Stimulated activated effector memory CD8-positive, alpha-beta T cell treated with anti-CD3 and anti-CD28 coated beads, Interleukin-12 subunit alpha, Interleukin-12 subunit beta, amount 100 ng/mL, for 72 hours (primary cell): ENCODE measurements around the gene C5orf47.

Source experiments
- ATAC-seq: fragments of 150-1000 bp; cut with Tn5 transposase; 2 replicates; pipeline ENCODE4 v1.10.0; 2021
- DNase-seq, 2 donors: peaks; one replicate each; pipeline ENCODE4 v3.0.0; 2021 to 2022; ENCODE audit warnings: low spot score in 2 of 2
- H3K27ac Mint-ChIP-seq: one replicate; pipeline ENCODE4 v1.8.0; 2022; ENCODE audit warnings: mild to moderate bottlenecking, mixed read lengths
- H3K36me3 Mint-ChIP-seq: one replicate; pipeline ENCODE4 v1.8.0; 2022; ENCODE audit warnings: mild to moderate bottlenecking, mixed read lengths
- H3K4me1 Mint-ChIP-seq: one replicate; pipeline ENCODE4 v1.8.0; 2022; ENCODE audit warnings: mixed read lengths
- H3K4me3 Mint-ChIP-seq: one replicate; pipeline ENCODE4 v1.8.0; 2022; ENCODE audit warnings: mild to moderate bottlenecking, mixed read lengths
- H3K9me3 Mint-ChIP-seq: one replicate; pipeline ENCODE4 v1.8.0; 2022; ENCODE audit warnings: mixed read lengths

The C5orf47 gene

GRCh38 chr5:174047472-174048099, 58.6 kb downstream of the C5orf47 start:
- no peaks in the 10 kb centered on the region for H3K9me3 Mint-ChIP-seq
- no peaks in the 10 kb centered on the region for H3K4me1 Mint-ChIP-seq
- no peak overlapping the region for H3K27ac Mint-ChIP-seq
- H3K36me3 Mint-ChIP-seq = no peaks in the 10 kb centered on the region
- DNase-seq = no peak
- ATAC-seq = no peak
- no peak overlapping the region for H3K4me3 Mint-ChIP-seq

GRCh38 chr5:174052636-174053035, 63.7 kb downstream of the C5orf47 start:
- H3K9me3 Mint-ChIP-seq = no peaks in the 10 kb centered on the region
- H3K36me3 Mint-ChIP-seq = no peaks in the 10 kb centered on the region
- DNase-seq = no peak
- ATAC-seq = no peak
- no peaks in the 10 kb centered on the region for H3K4me1 Mint-ChIP-seq
- no peak overlapping the region for H3K27ac Mint-ChIP-seq
- no peak overlapping the region for H3K4me3 Mint-ChIP-seq

- H3K4me3 Mint-ChIP-seq = no peak overlapping the region
- DNase-seq = no peak
- no peak for ATAC-seq
Observed at GRCh38 chr5:174053905-174054304, 64.9 kb downstream of the C5orf47 start.

More at GRCh38 chr5:174053905-174054304, 64.9 kb downstream of the C5orf47 start:
- H3K27ac Mint-ChIP-seq = no peak overlapping the region
- no peaks in the 10 kb centered on the region for H3K36me3 Mint-ChIP-seq
- no peaks in the 10 kb centered on the region for H3K4me1 Mint-ChIP-seq
- no peaks in the 10 kb centered on the region for H3K9me3 Mint-ChIP-seq
